ENCODE measurements around the gene GPC3.

The GPC3 gene

DNA sequence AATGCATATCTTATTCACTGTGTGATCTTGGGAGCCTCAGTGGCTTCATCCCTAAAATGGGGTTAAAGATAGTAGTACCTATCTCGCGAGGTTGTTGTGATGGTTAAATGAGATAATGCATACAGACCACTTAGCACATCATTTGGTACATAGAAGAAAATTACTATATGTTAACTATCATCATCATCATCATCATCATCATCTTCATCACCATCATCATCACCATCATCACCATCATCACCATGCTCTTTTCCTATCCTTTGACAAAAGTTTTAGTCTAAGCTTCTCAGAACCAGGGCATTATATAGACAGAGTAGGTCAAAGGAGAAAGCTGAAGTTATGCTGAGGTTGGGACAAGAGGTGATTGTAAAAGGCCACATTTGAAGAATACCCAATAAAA, 145.0 kb downstream of the GPC3 start:
- no peak overlapping the region for H3K27ac ChIP-seq
- TF ChIP-seq, protein P1, sequence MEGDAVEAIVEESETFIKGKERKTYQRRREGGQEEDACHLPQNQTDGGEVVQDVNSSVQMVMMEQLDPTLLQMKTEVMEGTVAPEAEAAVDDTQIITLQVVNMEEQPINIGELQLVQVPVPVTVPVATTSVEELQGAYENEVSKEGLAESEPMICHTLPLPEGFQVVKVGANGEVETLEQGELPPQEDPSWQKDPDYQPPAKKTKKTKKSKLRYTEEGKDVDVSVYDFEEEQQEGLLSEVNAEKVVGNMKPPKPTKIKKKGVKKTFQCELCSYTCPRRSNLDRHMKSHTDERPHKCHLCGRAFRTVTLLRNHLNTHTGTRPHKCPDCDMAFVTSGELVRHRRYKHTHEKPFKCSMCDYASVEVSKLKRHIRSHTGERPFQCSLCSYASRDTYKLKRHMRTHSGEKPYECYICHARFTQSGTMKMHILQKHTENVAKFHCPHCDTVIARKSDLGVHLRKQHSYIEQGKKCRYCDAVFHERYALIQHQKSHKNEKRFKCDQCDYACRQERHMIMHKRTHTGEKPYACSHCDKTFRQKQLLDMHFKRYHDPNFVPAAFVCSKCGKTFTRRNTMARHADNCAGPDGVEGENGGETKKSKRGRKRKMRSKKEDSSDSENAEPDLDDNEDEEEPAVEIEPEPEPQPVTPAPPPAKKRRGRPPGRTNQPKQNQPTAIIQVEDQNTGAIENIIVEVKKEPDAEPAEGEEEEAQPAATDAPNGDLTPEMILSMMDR (conservative IDR thresholded peaks at IDR 0.05): no peak
- TF ChIP-seq ZFX (IDR thresholded peaks at IDR 0.05): no peak

DNA sequence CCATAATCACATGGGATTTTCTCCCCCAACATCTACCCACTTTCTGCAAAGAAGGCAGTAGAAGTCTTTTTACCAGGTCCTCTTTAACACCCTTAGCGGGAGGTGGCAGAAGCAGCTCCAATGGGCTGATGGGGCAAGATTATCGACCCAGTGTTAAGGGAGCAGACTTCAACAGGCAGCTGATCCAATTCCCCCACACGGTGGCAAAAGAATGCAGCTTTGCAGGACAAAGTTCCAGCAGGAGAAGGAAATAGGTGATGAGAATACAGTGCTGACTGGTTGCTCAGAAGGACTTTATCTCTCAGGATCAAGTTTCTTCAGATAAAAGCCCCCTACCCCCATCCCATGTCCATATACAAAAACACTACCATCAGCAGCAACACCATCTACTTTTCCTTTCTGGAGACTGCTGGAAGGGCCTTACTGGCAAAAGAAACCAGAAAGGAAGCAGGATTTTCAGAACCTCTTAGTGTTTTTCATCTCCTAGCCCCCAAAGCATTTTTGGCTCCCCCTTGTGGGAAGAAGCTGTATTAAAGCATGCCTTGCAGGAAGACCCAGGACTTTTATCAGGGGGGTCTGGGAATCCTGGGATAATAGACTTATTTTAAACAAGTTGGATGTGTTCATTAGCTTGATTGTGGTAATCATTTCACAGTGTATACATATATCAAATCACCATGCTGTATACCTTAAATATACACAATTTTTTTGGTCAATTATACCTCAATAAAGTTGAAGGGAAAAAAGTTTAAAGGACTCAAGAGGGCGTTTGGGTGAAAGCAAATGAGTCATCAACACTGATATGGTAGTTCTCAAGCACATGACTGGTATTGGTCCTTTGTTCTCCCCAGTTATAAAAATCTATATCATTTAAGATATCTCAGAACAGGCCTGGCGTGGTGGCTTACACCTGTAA, 146.4 kb downstream of the GPC3 start:
- H3K27ac ChIP-seq: no peak overlapping the region
- TF ChIP-seq, protein P1 (conservative IDR thresholded peaks at IDR 0.05): peak; percentile 75
- no peak for TF ChIP-seq ZFX (IDR thresholded peaks at IDR 0.05)

DNA sequence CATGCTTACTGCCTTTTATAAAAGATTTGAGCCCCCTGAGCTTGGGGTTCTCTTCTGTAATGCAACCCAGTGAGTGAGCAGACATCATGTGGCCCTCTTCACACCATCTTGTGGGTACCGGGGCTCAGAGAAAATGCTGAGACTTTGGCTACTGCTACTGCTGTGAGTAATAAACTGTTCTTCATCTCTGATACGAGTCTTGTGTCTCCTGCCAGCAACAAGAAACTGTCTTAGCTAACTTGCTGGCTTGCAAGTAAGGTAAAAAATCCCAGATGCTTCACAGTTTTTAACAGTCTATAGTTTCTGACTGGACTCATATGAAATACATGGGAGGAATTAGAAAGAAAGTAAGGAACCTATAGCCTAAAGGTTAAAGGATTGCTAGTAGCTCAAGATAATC, 148.3 kb downstream of the GPC3 start:
- no peak overlapping the region for H3K27ac ChIP-seq
- no peak for TF ChIP-seq ZFX (IDR thresholded peaks at IDR 0.05)
- TF ChIP-seq, protein P1 (conservative IDR thresholded peaks at IDR 0.05): no peak

DNA sequence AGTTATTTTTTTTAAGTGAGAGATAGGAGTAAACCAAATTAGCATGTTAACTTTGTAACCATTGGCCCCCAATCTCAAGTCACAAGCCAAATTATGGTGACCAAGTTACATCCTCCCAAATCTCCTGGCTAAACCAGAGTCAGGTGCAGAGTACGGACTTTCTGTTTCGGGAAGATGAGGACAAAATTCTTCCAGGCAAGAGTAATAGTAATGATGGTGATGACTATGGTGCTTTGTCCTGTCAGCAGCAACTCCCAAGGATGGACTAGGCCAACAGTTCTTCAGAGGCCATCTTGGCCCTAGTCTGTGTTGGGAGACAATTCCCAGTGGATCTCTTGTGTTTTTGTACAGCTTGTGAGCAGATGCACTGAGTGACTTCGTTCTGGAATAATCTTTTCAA, 148.8 kb downstream of the GPC3 start:
- H3K27ac ChIP-seq: no peak overlapping the region
- TF ChIP-seq, protein P1 (conservative IDR thresholded peaks at IDR 0.05): no peak
- no peak for TF ChIP-seq ZFX (IDR thresholded peaks at IDR 0.05)

DNA sequence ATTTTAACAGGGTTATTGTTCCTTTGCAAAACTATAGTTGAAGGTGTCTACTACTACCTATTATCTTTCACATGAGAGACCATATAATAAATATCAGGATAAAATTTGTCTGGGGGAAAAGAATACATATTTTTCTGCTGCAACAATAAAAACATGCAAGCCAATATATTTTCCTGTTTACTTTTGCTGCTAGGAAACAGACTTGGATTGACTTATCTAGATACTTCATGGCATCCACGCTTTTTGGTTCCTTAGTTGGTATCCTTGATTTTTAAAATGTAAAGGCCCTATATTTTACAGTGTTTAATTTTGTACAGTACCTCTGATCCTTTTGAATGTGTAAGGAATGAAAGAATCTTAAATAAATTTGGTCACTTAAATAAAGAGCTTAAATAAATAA, 150.6 kb downstream of the GPC3 start:
- H3K27ac ChIP-seq: no peak overlapping the region
- TF ChIP-seq, protein P1 (conservative IDR thresholded peaks at IDR 0.05): no peak
- no peak for TF ChIP-seq ZFX (IDR thresholded peaks at IDR 0.05)

DNA sequence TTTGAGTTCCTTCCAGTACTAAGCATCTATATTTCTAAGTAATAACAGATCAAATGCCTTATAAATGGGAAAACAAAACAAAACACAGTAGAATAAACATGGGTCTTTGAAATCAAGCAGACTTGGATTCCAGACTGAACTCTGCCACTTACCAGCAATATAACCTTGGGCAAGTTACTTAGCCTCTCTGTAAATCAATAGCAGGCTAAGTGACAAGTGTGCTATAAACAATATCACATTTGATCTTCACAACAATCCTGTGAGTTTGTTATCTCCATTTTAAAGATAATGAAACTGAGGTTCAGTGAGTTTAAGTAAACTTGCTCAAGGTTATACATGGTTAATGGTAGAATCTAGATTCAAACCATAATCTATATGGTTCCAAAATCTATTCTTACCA, 165.8 kb downstream of the GPC3 start:
- no peak overlapping the region for H3K27ac ChIP-seq
- TF ChIP-seq, protein P1 (conservative IDR thresholded peaks at IDR 0.05): no peak
- TF ChIP-seq ZFX (IDR thresholded peaks at IDR 0.05): no peak

DNA sequence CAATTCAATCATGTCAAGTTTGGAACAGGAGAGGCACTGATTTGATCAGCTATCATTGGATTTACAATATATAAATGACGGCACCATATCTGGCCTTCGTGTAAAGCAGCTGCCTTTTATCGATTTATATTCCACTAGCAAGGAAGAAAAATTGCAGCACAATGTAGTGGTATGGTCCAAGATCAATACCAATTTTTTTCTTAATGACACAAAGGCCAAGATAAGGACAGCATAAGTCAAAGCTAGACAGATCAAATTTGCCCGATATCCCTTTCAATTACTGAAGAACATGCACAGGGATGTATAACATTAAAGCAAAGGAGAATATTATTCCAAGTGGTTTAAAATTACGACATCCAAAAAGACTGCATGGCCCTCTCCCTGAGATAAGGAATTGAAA, 167.4 kb downstream of the GPC3 start:
- TF ChIP-seq, protein P1 (conservative IDR thresholded peaks at IDR 0.05): no peak
- no peak for TF ChIP-seq ZFX (IDR thresholded peaks at IDR 0.05)
- no peak overlapping the region for H3K27ac ChIP-seq

Measured in C4-2B (cell line).